Endothelial cell (in vitro differentiated cells): ENCODE measurements around the gene GNAQ. TPM values are rescaled to one million over a fixed set of nuclear protein-coding genes. Genes with fewer than 3 reads are reported as not detected.

Source experiments
- DNase-seq: peaks from one replicate; pipeline ENCODE4 v3.0.0; 2021; ENCODE audit warnings: low spot score
- H3K27ac Mint-ChIP-seq: one replicate; pipeline ENCODE4 v1.8.0; 2021; ENCODE audit warnings: mixed read lengths, inconsistent platforms; ENCODE audit not compliant: unreplicated experiment
- H3K27me3 Mint-ChIP-seq: one replicate; pipeline ENCODE4 v1.8.0; 2021; ENCODE audit warnings: mild to moderate bottlenecking, moderate library complexity, mixed read lengths, inconsistent platforms; ENCODE audit not compliant: unreplicated experiment
- H3K36me3 Mint-ChIP-seq: one replicate; pipeline ENCODE4 v1.8.0; 2021; ENCODE audit warnings: mild to moderate bottlenecking, low read depth, mixed read lengths, inconsistent platforms; ENCODE audit not compliant: unreplicated experiment
- H3K4me1 Mint-ChIP-seq: one replicate; pipeline ENCODE4 v1.8.0; 2021; ENCODE audit warnings: mild to moderate bottlenecking, mixed read lengths, inconsistent platforms; ENCODE audit not compliant: unreplicated experiment
- H3K4me3 Mint-ChIP-seq: one replicate; pipeline ENCODE4 v1.8.0; 2021; ENCODE audit warnings: mild to moderate bottlenecking, mixed read lengths, inconsistent platforms; ENCODE audit not compliant: unreplicated experiment
- H3K9me3 Mint-ChIP-seq: one replicate; pipeline ENCODE4 v1.8.0; 2021; ENCODE audit warnings: mixed read lengths, inconsistent platforms; ENCODE audit not compliant: unreplicated experiment
- CTCF ChIP-seq: fragments of 200-600 bp; sonication (generic); IDR thresholded peaks from one replicate; pipeline ENCODE4 v1.5.0; 2021; ENCODE audit warnings: antibody characterized with exemption; ENCODE audit not compliant: unreplicated experiment
- total RNA-seq: library from RNA; stranded (reverse); fragmentation: NEBNext Ultra II Directional; extraction: Animal tissue kit (Norgen Biotek cat#: 25700); gene quantifications from one replicate; pipeline ENCODE4 v1.2.1, GENCODE V29; 2021; ENCODE audit not compliant: unreplicated experiment

GNAQ gene
- total RNA-seq, 1 donor from 2014 or later, result 94.6 TPM

DNA sequence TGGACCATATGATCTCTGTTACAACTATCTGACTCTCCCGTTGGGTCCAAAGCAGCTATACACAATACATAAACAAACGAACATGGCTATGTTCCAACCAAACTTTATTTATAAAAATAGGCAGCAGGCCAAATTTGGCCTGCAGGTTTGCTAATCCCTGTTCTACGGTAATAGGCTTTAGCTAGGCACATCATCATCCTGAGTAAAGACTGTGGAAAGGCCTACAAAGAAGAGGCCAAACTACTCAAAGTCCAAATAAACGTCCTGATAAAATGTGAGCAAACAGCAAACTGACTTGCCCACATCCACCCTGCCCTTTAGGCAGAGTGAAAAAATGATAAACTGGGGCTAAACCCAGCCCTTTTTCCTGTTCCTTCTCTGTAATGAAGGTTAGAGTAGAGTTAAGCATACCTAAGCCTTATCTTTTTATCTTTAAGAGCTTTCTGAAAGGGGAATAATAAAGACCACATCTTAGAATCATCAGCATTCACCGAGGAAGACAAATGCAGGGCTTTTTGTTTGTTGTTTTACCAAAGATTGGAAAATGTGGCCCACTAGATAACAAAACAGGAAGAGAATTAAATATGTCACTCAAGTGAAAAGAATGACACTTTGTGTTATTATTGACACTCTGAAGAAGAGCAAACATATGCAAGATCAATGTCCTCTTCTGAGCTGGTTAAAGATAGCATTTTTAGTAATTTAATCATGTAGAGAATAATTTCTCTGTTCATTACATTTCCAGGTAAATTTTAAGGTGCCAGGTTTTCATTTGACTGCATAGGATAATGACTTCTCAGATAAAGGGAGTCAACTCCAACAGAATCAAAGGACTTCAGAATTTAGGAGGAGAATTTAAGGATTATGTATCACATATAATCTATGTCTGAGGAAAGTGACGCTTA is 223.5 kb downstream of the GNAQ start:
- Mint-ChIP-seq H3K4me3 (no peak overlapping the region), H3K36me3 (peaks cover 14% of the 10 kb centered on the region), H3K4me1 (peaks cover 49% of the 10 kb centered on the region), H3K9me3 (no peaks in the 10 kb centered on the region), H3K27ac (peak overlapping the region; percentile 49), H3K27me3 (peaks cover 6% of the 10 kb centered on the region)
- TF ChIP-seq CTCF, result no peak
- no peak for DNase-seq

GRCh38 chr9:77807281-77807683 is 224.3 kb downstream of the GNAQ start:
- peak overlapping the region; percentile 49 for H3K27ac Mint-ChIP-seq
- H3K4me3 Mint-ChIP-seq, result no peak overlapping the region
- H3K27me3 Mint-ChIP-seq, result peaks cover 6% of the 10 kb centered on the region
- peaks cover 55% of the 10 kb centered on the region for H3K4me1 Mint-ChIP-seq
- peaks cover 14% of the 10 kb centered on the region for H3K36me3 Mint-ChIP-seq
- H3K9me3 Mint-ChIP-seq, result no peaks in the 10 kb centered on the region
- TF ChIP-seq CTCF, result no peak
- no peak for DNase-seq

DNA sequence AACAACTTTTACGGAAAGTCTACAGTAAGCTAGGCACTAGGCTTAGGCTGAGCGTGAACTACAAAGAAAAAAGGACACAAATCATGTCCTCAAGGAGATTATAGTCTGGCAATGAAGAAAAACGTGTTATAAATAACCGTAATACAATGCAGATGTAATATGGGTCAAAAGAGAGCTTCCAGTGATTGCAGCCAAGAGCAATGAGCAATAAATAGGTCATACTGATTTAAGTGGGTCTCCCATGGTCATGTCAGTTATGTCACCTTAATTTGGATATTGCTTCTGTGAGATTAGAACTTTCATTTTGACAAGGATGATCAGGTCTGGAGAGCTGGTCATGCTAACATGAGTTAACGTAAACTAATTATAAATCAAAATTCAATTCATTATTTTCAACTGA is 224.9 kb downstream of the GNAQ start:
- no peak for DNase-seq
- Mint-ChIP-seq H3K4me3 (no peak overlapping the region), H3K27me3 (peaks cover 6% of the 10 kb centered on the region), H3K4me1 (peaks cover 55% of the 10 kb centered on the region), H3K36me3 (peaks cover 14% of the 10 kb centered on the region), H3K9me3 (no peaks in the 10 kb centered on the region), H3K27ac (peak overlapping the region; percentile 62)
- no peak for TF ChIP-seq CTCF

- Mint-ChIP-seq H3K27ac (no peak overlapping the region), H3K27me3 (peaks cover 6% of the 10 kb centered on the region), H3K36me3 (peaks cover 14% of the 10 kb centered on the region), H3K4me1 (peaks cover 55% of the 10 kb centered on the region), H3K9me3 (no peaks in the 10 kb centered on the region), H3K4me3 (no peak overlapping the region)
- DNase-seq, result no peak
- TF ChIP-seq CTCF, result no peak
These were observed 225.8 kb downstream of the GNAQ start for GRCh38 chr9:77805810-77806209.

- no peaks in the 10 kb centered on the region for H3K9me3 Mint-ChIP-seq
- no peak for DNase-seq
- no peak for TF ChIP-seq CTCF
- H3K36me3 Mint-ChIP-seq, result peaks cover 7% of the 10 kb centered on the region
- no peak overlapping the region for H3K4me3 Mint-ChIP-seq
- H3K27me3 Mint-ChIP-seq, result peaks cover 2% of the 10 kb centered on the region
- H3K4me1 Mint-ChIP-seq, result peaks cover 45% of the 10 kb centered on the region
- H3K27ac Mint-ChIP-seq, result no peak overlapping the region
These were observed 228.2 kb downstream of the GNAQ start for GRCh38 chr9:77803423-77803822.
